ENCODE measurements around the gene DIMT1.

The DIMT1 gene

DNA sequence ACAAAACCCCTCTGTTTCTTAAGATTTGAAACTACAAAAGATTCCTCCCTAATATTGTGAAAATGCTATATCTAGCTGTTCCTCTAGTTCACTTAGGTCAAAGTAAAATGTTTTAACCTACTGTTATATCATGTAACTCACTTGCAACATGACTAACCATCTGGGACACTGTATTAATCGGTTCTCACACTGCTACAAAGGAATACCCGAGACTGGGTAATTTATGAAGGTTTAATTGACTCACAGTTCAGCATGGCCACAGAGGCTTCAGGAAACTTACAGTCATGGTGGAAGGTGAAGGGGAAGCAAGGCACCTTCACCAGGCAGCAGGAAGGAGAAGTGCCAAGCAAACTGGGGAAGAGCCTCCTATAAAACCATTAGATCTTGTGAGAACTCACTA, 34.7 kb downstream of the DIMT1 start:
- no peak for DNase-seq (ENCODE audit: low read depth)

DNA sequence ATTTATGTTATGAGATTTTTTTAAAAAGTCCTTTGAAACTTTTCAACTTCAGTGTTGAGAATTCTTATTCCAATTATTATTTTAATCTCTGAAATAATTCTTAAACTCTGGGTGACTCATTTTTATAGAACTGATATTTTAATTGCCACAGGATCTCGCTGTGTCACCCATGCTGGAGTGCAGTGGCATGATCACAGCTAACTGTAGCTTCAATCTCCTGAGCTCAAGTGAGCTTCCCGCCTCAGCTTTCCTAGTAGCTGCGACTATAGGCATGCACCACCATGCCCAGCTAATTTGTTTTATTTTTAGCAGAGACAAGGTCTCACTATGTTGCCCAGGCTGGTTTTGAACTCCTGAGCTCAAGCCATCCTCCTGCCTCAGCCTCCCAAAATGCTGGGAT, 41.0 kb downstream of the DIMT1 start:
- no peak for DNase-seq (ENCODE audit: low read depth)

DNA sequence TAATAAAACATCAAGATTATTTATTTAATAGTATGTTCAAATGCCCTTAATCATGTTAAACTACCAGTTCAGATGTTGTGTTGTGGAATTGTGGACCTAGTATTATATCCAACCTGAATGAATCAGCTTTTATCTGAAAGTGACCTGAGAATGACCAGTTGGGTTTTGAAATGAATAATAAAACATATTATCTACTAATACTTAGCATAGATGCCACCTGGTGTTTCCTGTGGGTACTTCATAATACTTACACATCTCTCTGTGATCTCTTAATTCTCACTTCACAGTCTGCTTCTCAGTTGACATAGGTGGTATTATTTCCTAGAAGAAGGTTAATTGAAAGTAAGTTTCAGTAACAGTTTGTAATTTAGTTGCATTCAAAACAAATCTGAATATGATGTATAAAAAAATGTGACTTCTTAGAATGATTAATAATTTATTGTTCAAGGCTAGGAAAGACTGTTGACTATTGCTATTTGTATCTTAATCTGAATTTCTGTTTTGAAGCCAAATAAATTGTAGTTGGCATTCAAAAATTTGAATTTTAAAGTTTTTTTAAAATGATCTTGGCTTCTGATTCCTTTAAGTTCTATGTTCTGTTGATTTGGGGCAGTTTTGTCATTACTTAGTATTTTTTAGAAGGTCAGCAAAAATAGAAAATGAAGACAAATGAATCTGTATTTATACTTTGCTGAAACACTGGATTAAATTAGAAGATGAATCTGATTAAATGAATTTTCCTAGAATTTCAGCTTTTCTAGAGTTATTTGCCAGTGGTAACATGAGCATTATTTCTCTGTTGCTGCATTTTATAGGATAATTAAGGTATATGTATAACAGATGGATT, 49.5 kb downstream of the DIMT1 start:
- no peak for DNase-seq (ENCODE audit: low read depth)

DNA sequence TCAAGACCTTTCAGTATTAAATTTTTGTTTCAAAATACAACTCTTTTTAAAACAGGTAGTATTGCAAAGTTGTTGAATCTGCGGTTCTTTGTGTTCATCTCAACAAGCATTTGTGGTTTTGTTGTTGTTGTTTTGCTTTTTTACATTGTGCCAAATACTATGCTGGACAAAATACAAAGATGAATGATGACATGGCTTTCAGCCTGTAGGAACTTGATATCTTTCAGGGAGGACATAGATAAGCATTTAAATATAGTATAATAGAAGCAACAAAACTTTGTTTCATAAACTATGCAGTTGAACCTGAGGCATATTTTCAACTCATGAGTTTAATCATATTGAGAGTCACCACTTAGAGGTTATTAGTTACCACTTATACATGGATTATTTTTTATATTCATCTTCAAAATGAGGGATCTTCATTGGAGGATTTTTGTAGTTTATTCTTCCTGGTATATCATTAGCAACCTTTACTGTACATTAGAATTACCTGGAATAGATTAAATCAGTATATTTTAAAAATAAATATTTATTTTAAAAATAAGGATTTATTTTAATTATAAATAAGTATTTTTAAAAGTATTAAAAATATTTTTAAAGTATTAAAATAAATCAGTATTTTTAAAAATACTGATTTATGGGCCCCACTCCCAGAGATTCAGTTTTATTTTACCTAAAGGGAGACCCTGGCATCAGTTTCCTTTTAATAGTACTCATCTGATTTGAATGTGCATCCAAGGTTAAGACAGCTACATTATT, 54.8 kb downstream of the DIMT1 start:
- no peak for DNase-seq (ENCODE audit: low read depth)

DNA sequence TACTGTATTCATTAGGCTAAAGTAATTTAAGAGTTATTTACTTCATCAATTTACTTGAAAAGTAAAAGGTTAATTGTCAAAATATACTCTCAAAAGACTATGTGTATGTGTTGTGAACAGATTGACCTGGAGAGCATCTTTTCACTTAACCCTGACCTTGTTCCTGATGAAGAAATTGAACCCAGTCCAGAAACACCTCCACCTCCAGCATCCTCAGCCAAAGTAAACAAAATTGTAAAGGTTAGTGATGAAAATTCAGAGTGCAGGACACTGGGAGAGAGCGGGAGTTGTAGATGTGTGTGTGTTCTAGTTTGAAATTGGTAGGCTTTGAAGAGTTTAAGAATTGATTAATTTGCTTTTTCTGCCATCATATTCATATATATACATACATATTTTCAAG, 55.8 kb downstream of the DIMT1 start:
- DNase-seq (ENCODE audit: low read depth): no peak

DNA sequence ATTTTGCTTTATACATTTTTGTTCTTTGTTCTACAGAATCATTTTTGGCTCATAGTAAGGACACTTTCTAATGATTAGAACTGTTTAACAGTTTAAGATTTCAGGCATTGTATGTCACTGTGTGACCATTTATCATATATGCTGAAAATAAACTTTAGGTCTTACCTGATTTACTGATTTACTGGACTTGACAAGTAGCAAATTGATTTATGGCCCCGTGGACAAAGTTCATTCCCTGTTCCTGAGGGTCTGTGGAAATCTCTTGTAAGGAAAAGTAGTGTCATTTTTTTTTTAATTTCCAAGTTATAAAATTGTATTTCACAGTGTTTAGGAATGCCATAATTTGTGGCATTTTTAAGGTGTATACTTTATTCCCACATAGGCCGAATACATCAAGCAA, 57.0 kb downstream of the DIMT1 start:
- no peak for DNase-seq (ENCODE audit: low read depth)

DNA sequence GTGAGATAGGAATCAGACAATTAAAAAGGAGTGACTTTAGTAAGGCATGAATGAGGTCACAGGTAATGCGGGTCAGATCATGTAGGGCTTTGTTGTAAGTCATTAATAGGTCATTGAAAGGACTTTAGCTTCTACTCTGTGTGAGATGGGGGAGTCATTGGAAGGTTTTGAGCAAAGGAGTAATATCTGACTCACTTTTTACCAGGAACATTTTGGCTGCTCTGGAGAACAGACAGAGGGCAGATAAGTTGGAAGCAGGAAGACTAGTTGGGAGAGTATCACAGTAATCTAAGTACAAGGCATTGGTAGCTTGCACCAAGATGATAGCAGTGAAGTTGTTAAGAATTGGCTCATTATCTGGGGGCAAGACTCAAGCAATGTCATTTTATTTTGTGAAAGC, 60.3 kb downstream of the DIMT1 start:
- DNase-seq (ENCODE audit: low read depth): no peak

DNA sequence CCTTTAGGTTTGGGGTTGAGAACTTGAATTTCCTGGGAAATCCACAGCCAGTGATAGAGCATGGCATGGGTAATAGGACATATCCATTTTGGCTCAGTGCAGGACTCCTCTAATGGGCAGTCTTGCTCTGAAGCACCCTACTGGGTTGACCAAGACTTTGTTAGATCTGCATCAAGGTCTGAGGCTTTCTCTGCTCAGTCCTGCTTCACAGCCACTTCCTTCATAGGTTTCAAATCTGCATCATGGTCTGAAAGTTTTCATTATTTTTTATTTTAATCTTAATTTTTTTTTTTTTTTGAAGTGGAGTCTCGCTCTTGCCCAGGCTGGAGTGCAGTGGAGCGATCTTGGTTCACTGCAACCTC, 61.2 kb downstream of the DIMT1 start:
- DNase-seq (ENCODE audit: low read depth): no peak

DNA sequence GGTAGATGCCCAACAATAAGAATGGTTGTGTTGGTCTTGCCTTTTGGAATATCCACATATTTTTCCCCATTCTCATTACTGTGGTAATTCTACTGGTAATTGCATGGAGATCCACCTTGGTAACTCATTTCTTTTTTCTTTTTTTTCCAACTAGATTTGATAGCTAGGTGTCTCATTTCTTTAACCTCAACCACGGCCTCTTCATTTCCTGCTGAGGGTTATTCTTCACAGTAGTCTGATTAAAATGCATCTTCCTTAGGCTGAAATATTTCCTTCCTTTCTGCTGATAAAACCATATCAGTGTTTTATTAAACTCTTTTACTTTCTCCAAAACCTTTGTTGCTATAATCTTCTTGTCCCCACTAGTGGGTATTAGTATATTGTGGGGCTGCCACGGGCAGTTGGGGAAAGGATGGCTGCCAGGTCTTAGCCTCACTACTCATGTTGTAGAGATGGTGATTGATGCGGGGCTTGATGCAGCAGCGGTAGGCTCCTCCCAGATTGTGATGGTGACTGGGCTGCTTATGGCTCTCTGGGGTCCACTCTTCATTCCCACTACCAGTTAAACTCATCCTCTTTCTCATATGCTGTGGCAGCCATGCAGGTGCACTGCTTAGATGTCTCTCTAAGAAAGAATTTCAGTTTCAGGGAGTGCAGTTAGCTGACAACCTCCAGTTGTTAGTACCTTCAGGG, 61.8 kb downstream of the DIMT1 start:
- DNase-seq (ENCODE audit: low read depth): no peak

DNA sequence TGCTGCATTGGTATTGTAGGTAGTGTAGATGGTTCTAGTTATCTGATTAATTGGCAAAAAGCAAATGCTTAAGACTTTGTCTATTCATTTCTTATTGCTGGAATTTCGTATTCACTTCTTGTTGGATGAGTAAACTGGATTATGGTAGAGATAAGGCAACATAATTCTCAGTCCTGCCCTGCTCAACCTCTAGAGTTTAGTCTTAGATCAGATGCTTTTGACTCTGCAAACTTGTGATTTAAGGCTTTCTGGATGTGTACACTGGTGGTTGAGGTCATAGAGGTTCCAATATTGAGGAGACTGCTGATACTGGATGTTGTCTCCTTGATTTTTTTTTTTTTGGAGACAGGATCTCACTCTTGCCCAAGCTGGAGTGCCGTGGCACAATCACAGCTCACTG, 62.7 kb downstream of the DIMT1 start:
- no peak for DNase-seq (ENCODE audit: low read depth)

DNA sequence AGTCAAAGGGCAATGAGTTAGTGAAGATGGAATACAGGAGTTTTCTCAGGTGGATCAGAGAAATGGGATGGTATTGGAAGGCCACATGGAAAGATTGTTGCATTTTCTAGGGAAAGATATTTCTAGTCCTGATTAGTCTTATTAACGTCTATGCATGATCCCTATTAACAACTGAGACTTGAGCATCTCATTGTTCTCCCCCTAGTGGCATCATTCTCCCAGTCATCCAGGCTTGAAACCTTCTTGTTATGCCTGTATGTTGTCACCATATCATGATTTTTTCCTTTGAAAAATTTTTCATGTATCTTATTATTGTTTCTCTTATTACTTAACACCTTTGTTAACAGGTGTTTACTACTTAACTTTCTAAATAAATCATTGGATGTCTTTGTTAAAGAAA, 63.3 kb downstream of the DIMT1 start:
- no peak for DNase-seq (ENCODE audit: low read depth)

All from stimulated activated CD8-positive, alpha-beta memory T cell treated with anti-CD3 and anti-CD28 coated beads, Interleukin-12 subunit alpha, Interleukin-12 subunit beta, amount 100 ng/mL, for 4 hours (primary cell).